Upper lobe of right lung (tissue), 1 donor: Measurements from ENCODE around the gene GTPBP1. TPM values are rescaled to one million over a fixed set of nuclear protein-coding genes. Genes with fewer than 3 reads are reported as not detected.

Experiments
- ATAC-seq: fragments of 200-7000 bp; cut with Tn5 transposase; one replicate; pipeline ENCODE4 v1.9.1; 2020; ENCODE audit warnings: mild to moderate bottlenecking, moderate library complexity
- DNase-seq: peaks from one replicate; pipeline ENCODE4 v3.0.0-alpha.2; 2020
- H3K27ac ChIP-seq: fragments of 200-600 bp; one replicate; pipeline ENCODE4 v1.8.0; 2022
- H3K27me3 ChIP-seq: fragments of 200-600 bp; one replicate; pipeline ENCODE4 v1.8.0; 2022; ENCODE audit warnings: mild to moderate bottlenecking
- H3K36me3 ChIP-seq: fragments of 200-600 bp; one replicate; pipeline ENCODE4 v1.8.0; 2022
- H3K4me1 ChIP-seq: fragments of 200-600 bp; one replicate; pipeline ENCODE4 v1.8.0; 2022
- H3K4me3 ChIP-seq: fragments of 200-600 bp; one replicate; pipeline ENCODE4 v1.8.0; 2022; ENCODE audit warnings: mild to moderate bottlenecking
- H3K9me3 ChIP-seq: fragments of 200-600 bp; one replicate; pipeline ENCODE4 v1.8.0; 2022
- intact Hi-C: fragments of 100-400 bp; cut with DNase I; formaldehyde crosslinking; loops from one replicate; pipeline ENCODE4 v1.11.0; 2022
- total RNA-seq: library from RNA; stranded (reverse); fragmentation: NEBNext Ultra II Directional; extraction: Animal tissue kit (Norgen Biotek cat#: 25700); gene quantifications from one replicate; pipeline ENCODE4 v1.2.1, GENCODE V29; 2021
- TF ChIP-seq, protein P1 (sequence below): fragments of 200-600 bp; IDR thresholded peaks from one replicate; pipeline ENCODE4 v1.8.0; 2022; ENCODE audit warnings: antibody characterized with exemption
- donor health status: DM: no; HTN: yes; CAD: no; lungs with severe emphysema.

GTPBP1 gene
- total RNA-seq, 1 donor from 2014 or later = 72.5 TPM

DNA sequence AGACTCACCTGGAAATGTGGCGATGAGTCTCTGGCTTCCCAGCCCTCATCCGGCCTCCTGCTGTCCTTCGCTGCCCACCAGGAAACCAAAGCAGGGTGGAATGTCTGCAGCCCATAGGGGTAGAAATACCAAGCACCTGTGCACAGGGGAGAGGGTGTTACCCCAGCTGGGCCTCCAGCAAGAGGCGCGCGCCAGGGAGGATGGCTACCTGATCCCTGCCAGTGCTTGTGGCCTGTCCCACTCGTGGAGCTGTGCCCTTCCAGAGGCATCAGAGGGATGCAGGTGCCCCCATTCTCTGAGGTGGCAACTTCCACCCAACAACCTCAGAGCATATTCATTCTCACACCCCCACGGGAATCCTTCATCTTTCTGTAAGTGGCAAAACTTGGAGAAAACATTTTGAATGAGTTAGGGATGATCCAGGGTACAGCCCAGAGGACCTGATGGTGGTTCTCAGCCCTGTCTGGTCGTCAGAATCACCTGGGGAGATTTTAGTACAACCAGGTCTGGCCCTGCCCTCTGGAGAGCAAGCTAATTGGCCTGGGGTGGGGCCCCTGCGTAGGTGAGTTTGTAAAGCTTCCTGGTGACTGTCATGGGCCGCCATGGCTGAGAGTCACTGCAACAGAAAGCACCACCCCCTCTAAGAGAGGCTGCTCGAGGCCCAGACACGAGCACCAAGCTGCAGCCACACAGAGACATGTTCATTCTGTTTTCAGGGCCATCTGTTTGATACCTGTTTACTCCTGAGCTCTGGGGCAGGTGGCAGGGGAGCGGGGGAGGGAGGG lies 40.1 kb downstream of the GTPBP1 start:
- Histone ChIP-seq H3K27me3 (no peaks in the 10 kb centered on the region), H3K9me3 (no peaks in the 10 kb centered on the region), H3K4me1 (peaks cover 3% of the 10 kb centered on the region), H3K27ac (no peak overlapping the region), H3K4me3 (no peak overlapping the region), H3K36me3 (peaks cover 100% of the 10 kb centered on the region)
- DNase-seq (no peak), ATAC-seq (no peak)
- TF ChIP-seq, protein P1, sequence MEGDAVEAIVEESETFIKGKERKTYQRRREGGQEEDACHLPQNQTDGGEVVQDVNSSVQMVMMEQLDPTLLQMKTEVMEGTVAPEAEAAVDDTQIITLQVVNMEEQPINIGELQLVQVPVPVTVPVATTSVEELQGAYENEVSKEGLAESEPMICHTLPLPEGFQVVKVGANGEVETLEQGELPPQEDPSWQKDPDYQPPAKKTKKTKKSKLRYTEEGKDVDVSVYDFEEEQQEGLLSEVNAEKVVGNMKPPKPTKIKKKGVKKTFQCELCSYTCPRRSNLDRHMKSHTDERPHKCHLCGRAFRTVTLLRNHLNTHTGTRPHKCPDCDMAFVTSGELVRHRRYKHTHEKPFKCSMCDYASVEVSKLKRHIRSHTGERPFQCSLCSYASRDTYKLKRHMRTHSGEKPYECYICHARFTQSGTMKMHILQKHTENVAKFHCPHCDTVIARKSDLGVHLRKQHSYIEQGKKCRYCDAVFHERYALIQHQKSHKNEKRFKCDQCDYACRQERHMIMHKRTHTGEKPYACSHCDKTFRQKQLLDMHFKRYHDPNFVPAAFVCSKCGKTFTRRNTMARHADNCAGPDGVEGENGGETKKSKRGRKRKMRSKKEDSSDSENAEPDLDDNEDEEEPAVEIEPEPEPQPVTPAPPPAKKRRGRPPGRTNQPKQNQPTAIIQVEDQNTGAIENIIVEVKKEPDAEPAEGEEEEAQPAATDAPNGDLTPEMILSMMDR = no peak
- intact Hi-C loops = no loop called here

DNA sequence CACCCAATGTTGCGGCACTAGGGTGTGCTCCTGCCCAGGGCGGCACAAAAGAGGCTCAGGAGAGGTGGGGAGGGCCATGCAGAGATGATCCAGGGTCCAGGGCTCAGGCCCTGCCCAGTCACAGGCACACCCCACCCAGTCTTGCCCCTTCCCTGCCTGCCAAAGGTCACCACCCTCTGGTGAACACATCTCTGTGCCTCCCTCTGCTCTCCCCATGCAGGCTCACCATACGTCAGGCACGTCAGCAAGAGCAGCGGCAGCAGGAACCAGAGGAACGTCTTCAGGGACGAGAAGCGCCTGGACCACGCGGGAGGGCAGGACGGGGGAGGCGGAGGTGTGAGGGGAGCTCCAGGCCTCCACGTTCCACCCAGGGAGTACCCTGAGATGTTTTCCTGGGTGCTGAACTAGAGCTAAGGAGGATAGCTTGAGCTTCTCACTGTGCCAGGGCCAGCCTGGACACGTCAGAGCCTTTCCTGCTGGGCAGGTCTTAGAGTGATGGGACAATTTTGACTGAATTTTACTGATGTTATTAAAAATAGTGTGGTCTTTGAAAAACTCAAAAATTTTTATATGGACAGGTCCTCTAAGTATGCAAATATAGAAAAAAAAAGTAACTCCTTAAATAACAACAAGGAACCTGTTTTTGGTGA lies 42.9 kb downstream of the GTPBP1 start:
- no peak for DNase-seq
- Histone ChIP-seq H3K27ac (no peak overlapping the region), H3K9me3 (no peaks in the 10 kb centered on the region), H3K27me3 (no peaks in the 10 kb centered on the region), H3K4me1 (peaks cover 21% of the 10 kb centered on the region), H3K36me3 (peaks cover 97% of the 10 kb centered on the region), H3K4me3 (no peak overlapping the region)
- ATAC-seq = no peak
- intact Hi-C loops = no loop called here
- TF ChIP-seq, protein P1 = no peak

DNA sequence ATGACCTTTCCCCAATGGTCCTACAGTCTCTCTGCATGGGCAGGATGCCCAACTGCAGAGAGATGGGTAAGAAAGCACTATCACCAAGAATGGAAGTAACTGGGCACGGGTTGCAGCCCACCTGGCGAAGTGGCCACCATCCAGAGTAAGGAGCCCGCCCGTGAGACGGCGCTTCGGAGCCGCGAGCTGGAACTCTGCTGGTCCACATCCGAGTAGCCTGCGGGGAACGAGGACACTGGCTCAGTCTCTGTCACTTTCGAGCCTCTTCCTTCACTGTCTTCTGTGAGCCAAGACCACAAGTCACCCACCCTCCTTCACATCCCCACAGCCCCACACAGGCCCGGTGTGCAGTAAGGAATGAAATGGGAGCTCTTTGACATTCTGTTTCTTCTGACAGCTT lies 44.4 kb downstream of the GTPBP1 start:
- Histone ChIP-seq H3K27ac (no peak overlapping the region), H3K4me3 (no peak overlapping the region), H3K4me1 (peaks cover 28% of the 10 kb centered on the region), H3K9me3 (no peaks in the 10 kb centered on the region), H3K36me3 (peaks cover 83% of the 10 kb centered on the region), H3K27me3 (no peaks in the 10 kb centered on the region)
- TF ChIP-seq, protein P1 = no peak
- DNase-seq (no peak), ATAC-seq (no peak)
- intact Hi-C loops = no loop called here

- intact Hi-C loops = no loop called here
- DNase-seq = no peak
Observed at GRCh38 chr22:38750638-38751037, 44.9 kb downstream of the GTPBP1 start.

GRCh38 chr22:38751066-38751421 lies 45.3 kb downstream of the GTPBP1 start:
- peaks cover 28% of the 10 kb centered on the region for H3K4me1 ChIP-seq
- no peak overlapping the region for H3K4me3 ChIP-seq
- peaks cover 73% of the 10 kb centered on the region for H3K36me3 ChIP-seq
- H3K27me3 ChIP-seq = no peaks in the 10 kb centered on the region
- DNase-seq (no peak), ATAC-seq (no peak)
- peak overlapping the region; percentile 72 for H3K27ac ChIP-seq
- intact Hi-C loops = no loop called here
- H3K9me3 ChIP-seq = no peaks in the 10 kb centered on the region
- TF ChIP-seq, protein P1 = no peak

More at GRCh38 chr22:38750638-38751037, 44.9 kb downstream of the GTPBP1 start:
- H3K9me3 ChIP-seq = no peaks in the 10 kb centered on the region
- no peak overlapping the region for H3K4me3 ChIP-seq
- peaks cover 77% of the 10 kb centered on the region for H3K36me3 ChIP-seq
- no peaks in the 10 kb centered on the region for H3K27me3 ChIP-seq
- peaks cover 28% of the 10 kb centered on the region for H3K4me1 ChIP-seq
- no peak for ATAC-seq
- peak overlapping the region; percentile 72 for H3K27ac ChIP-seq
- TF ChIP-seq, protein P1 = no peak
